NT2/D1 (cell line): ENCODE results near the gene NHSL1.

ENCODE experiments used
- DNase-seq: peaks from one replicate; pipeline ENCODE4 v3.0.0-alpha.2; 2011; ENCODE audit warnings: low read depth, low spot score
- H3K27me3 ChIP-seq: 2 replicates; pipeline ENCODE4 v1.6.0; 2011; ENCODE audit warnings: mild to moderate bottlenecking; ENCODE audit not compliant: insufficient read length, insufficient read depth
- H3K36me3 ChIP-seq: 2 replicates; pipeline ENCODE4 v1.6.1; 2011; ENCODE audit warnings: mild to moderate bottlenecking, low read length, mixed read lengths; ENCODE audit not compliant: insufficient read depth, insufficient read length
- H3K4me1 ChIP-seq: 2 replicates; pipeline ENCODE4 v1.5.1; 2011; ENCODE audit not compliant: insufficient read depth, insufficient read length
- H3K4me3 ChIP-seq: 2 replicates; pipeline ENCODE4 v1.5.1; 2011; ENCODE audit warnings: low read depth; ENCODE audit not compliant: insufficient read length
- H3K9ac ChIP-seq: 2 replicates; pipeline ENCODE4 v1.6.0; 2011; ENCODE audit warnings: low read depth; ENCODE audit not compliant: insufficient read length
- H3K9me3 ChIP-seq: 2 replicates; pipeline ENCODE4 v1.5.1; 2011; ENCODE audit warnings: mild to moderate bottlenecking, low read length; ENCODE audit not compliant: insufficient read depth
- SUZ12 ChIP-seq: IDR thresholded peaks from 2 replicates; pipeline ENCODE4 v1.6.1; 2011; ENCODE audit not compliant: insufficient read length, insufficient read depth; ENCODE audit errors: extremely low read depth
- YY1 ChIP-seq: IDR thresholded peaks from 2 replicates; pipeline ENCODE4 v1.6.1; 2011; ENCODE audit not compliant: insufficient read length, insufficient read depth
- ZNF274 ChIP-seq: IDR thresholded peaks from 2 replicates; pipeline ENCODE4 v1.6.1; 2011; ENCODE audit warnings: mild to moderate bottlenecking, low read depth, low read length

Gene NHSL1

DNA sequence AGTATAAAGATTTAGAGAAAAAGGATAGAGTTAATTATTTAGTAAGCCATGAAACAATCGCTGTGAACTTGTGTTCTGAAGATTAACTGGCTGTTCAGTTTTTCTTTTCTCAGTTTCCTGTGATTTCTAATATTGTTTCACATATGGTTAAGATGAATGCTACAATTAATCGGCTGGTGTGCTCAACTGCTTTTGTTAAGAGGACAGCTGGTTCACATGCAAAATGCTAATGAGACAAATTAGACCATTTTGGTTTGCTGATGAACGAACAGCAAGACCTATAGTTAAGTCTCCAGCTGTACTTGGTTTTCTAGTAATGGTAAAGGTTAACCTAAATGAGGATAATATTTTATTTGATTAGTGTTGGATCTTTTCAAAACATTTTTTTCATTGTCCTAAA is 10.8 kb upstream of the NHSL1 start:
- DNase-seq, result no peak

DNA sequence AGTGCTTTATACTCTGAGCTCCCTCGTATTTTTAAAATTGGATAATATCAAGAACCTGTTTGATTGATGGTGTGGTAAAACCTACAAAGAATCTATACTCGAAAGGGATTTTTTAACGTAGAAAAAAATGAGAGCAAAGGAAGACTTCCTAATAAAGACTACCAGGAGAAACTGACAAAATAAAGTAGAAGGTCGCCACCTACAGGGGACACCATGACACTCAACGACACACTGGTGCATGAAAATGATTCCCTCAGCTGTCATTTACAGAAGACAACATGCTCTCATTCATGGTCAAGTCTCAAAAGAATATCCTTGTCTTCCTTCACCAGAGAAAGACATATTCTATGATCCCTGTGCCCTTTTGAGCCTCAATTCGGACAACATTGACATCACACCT is 10.1 kb upstream of the NHSL1 start:
- H3K4me3 ChIP-seq, result no peak overlapping the region
- H3K9ac ChIP-seq, result no peak overlapping the region
- H3K27me3 ChIP-seq, result no peaks in the 10 kb centered on the region
- TF ChIP-seq SUZ12, result no peak
- TF ChIP-seq ZNF274, result no peak
- no peak for TF ChIP-seq YY1
- no peak for DNase-seq
- no peaks in the 10 kb centered on the region for H3K4me1 ChIP-seq
- no peaks in the 10 kb centered on the region for H3K36me3 ChIP-seq
- H3K9me3 ChIP-seq, result no peaks in the 10 kb centered on the region

More for the DNA sequence above, 10.8 kb upstream of the NHSL1 start:
- no peak for TF ChIP-seq SUZ12
- TF ChIP-seq YY1, result no peak
- no peak for TF ChIP-seq ZNF274
- no peaks in the 10 kb centered on the region for H3K4me1 ChIP-seq
- no peaks in the 10 kb centered on the region for H3K9me3 ChIP-seq
- H3K4me3 ChIP-seq, result no peak overlapping the region
- H3K9ac ChIP-seq, result no peak overlapping the region
- no peaks in the 10 kb centered on the region for H3K27me3 ChIP-seq
- no peaks in the 10 kb centered on the region for H3K36me3 ChIP-seq

DNA sequence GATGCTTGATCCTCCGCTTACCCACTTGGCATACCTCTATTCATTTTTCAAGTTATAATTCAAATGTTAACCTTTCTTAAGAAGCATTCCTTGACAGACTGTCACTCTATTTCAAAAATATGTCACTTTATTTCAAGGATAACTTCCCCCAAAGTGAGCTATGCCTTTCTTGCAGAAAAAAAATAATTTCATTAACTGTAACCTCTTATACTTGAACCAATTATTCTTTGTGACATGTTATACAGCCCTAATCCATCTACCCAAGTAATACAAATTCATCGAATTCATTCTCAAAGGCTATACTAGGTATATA is 9.3 kb upstream of the NHSL1 start:
- Histone ChIP-seq H3K4me1 (no peaks in the 10 kb centered on the region), H3K9me3 (no peaks in the 10 kb centered on the region), H3K27me3 (no peaks in the 10 kb centered on the region), H3K9ac (no peak overlapping the region), H3K36me3 (no peaks in the 10 kb centered on the region), H3K4me3 (no peak overlapping the region)
- DNase-seq, result no peak
- TF ChIP-seq ZNF274 (no peak), YY1 (no peak), SUZ12 (no peak)

DNA sequence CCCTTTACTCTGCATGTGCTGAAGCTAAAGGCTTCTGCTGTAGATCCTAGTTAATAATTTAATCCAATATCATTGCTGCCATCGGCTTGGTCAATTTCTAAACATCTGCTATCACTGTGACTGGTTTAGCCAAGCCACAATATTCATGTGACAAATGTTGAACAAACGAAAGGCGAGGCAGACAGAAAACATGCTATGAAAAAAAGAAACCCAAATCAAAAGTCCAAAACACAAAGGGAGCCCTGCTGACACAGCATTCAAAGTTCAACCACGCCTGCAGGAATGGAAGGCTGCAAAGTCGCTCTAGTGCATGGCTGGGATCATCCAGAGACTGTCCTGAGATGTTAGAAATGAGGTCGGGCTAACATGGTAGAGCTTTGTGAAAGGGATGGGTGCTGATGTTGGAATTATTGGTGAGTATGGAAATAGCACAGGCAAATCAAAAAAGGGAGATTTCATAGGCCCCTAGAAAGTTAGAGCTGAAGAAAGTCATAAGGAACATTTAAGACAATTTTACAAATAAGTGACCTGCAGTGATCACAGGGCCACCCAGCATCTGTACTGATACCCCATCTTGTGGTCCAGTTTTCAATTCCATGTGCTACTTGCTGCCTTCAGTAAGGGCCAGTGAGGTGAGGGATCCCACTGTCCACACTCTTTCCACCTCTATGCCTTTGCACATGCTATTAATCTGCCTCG is 8.8 kb upstream of the NHSL1 start:
- H3K36me3 ChIP-seq, result no peaks in the 10 kb centered on the region
- no peaks in the 10 kb centered on the region for H3K9me3 ChIP-seq
- no peak overlapping the region for H3K9ac ChIP-seq
- no peak for TF ChIP-seq SUZ12
- no peak for TF ChIP-seq YY1
- no peak for TF ChIP-seq ZNF274
- no peaks in the 10 kb centered on the region for H3K27me3 ChIP-seq
- no peak overlapping the region for H3K4me3 ChIP-seq
- no peak for DNase-seq
- no peaks in the 10 kb centered on the region for H3K4me1 ChIP-seq

DNA sequence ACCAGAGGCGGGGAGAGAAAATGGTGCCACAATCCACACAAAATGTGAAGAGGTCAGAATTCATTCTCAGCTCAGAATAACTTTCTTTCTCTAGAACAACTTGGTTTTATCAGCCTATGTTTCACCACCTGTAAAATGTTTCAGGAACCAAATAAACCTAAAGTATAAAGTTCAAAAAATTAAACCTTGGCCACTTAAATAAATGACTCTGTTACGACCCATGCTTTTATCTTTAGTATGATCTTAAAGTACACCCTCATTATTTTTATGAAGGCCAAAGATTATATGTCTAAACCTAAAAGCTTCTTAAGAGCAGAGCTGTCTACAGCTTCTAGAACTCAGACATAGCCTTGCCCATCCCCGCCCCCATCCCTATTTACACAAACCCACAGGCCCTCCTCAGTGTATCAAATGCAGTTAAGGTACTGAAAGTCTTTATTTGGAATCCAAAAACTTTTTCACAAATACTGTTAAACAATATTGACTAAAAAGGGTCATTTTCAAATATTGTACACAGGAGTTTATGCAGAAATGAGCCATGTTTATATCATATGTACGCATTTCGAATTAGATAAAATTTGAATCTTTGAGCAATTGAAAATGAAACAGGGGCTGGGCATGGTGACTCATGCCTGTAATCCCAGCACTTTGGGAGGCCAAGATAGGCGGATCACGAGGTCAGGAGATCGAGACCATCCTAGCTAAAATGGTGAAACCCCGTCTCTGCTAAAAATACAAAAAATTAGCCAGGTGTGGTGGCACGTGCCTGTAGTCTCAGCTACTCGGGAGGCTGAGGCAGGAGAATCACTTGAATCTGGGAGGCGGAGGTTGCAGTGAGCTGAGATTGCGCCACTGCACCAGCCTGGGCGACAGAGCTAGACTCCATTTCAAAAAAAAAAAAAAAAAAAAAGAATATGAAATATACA is 5.7 kb upstream of the NHSL1 start:
- Histone ChIP-seq H3K27me3 (no peaks in the 10 kb centered on the region), H3K9ac (no peak overlapping the region), H3K4me3 (no peak overlapping the region), H3K9me3 (no peaks in the 10 kb centered on the region), H3K4me1 (peaks cover 2% of the 10 kb centered on the region), H3K36me3 (peaks cover 4% of the 10 kb centered on the region)
- no peak for DNase-seq
- TF ChIP-seq YY1 (no peak), SUZ12 (no peak), ZNF274 (no peak)

DNA sequence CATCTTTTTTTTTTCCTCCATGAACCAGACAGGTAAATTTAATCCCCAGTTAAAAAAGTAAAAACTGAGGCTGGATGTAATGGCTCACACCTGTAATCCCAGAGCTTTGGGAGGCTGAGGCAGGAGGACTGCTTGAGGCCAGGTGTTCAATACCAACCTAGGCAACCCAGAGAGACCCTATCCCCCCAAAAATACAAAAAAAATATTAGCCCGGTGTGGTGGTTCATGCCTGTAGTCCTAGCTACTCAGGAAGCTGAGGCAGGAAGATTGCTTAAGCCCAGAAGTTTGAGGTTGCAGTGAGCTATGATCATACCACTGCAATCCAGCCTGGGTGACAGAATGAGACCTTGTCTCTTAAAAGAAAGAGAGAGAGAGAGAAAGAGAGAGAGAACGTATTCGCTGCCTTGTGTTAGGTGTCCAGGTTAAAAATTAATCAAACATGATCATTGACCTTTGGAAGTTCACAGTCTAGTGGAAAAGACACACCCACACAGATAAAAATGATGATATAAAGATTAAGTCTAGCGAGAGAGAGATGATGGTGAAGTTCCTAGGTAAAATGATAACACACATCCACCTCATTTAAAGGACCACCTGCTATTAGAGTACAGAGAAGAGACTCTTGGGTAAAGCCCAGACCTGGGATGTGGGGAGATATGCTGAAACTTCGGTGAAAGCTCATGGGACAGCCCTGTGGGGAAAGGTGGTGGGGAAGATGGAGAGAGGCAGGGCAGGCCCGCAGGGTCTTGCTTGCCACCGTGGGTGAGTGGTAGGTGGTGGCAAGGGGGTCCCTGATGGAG is 4.8 kb upstream of the NHSL1 start:
- Histone ChIP-seq H3K9ac (no peak overlapping the region), H3K9me3 (no peaks in the 10 kb centered on the region), H3K27me3 (no peaks in the 10 kb centered on the region), H3K36me3 (peaks cover 4% of the 10 kb centered on the region), H3K4me3 (no peak overlapping the region), H3K4me1 (peaks cover 2% of the 10 kb centered on the region)
- TF ChIP-seq YY1, result no peak
- no peak for TF ChIP-seq ZNF274
- TF ChIP-seq SUZ12, result no peak
- DNase-seq, result no peak
